GM06990 (cell line): Measurements from ENCODE around the gene GRID2.
"Not testable (repeated sequence)": the region's sequence is repeated elsewhere in the genome, so short reads cannot be mapped to it uniquely, and the experiment has no call there.

ENCODE experiments used
- DNase-seq: peaks from one replicate; pipeline ENCODE4 v3.0.0-alpha.2; 2011; ENCODE audit not compliant: insufficient read length; ENCODE audit errors: extremely low read depth
- H3K27me3 ChIP-seq: replicated peaks from 2 replicates; pipeline ENCODE4 v1.6.0; 2011; ENCODE audit warnings: low read length; ENCODE audit not compliant: control insufficient read depth, insufficient read depth
- H3K36me3 ChIP-seq: 2 replicates; pipeline ENCODE4 v1.5.1; 2011; ENCODE audit warnings: low read length; ENCODE audit not compliant: control insufficient read depth, insufficient read depth
- H3K4me3 ChIP-seq: replicated peaks from 2 replicates; pipeline ENCODE4 v1.5.1; 2011; ENCODE audit warnings: low read depth, mild to moderate bottlenecking, control low read depth, low read length
- TF ChIP-seq, protein P1 (sequence below): IDR thresholded peaks from 2 replicates; pipeline ENCODE4 v1.5.1; 2011; ENCODE audit warnings: low read length, control low read depth, mild to moderate bottlenecking, inconsistent platforms; ENCODE audit not compliant: insufficient read depth, poor library complexity, severe bottlenecking

Gene GRID2

DNA sequence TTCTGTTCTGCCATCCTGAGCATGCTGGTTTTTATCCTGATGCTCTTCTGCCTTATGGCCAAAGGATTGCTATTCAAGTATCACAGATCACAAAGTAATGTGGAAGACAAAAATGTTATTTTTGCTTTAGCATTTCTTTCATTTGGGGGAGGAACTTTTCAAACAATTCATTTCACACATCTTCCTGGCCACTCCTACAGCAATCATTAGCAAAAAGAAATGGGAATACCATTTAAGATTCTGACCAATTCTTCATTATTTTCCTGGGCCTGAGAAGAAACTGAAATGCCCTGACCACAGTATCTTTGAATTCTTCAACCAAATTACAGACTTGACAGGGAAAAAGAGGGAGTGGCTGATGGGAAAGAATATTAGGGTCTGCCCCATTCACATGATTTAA, 38.0 kb upstream of the GRID2 start:
- no peak overlapping the region for H3K4me3 ChIP-seq
- no peak for DNase-seq
- no peaks in the 10 kb centered on the region for H3K27me3 ChIP-seq
- no peaks in the 10 kb centered on the region for H3K36me3 ChIP-seq
- TF ChIP-seq, protein P1, sequence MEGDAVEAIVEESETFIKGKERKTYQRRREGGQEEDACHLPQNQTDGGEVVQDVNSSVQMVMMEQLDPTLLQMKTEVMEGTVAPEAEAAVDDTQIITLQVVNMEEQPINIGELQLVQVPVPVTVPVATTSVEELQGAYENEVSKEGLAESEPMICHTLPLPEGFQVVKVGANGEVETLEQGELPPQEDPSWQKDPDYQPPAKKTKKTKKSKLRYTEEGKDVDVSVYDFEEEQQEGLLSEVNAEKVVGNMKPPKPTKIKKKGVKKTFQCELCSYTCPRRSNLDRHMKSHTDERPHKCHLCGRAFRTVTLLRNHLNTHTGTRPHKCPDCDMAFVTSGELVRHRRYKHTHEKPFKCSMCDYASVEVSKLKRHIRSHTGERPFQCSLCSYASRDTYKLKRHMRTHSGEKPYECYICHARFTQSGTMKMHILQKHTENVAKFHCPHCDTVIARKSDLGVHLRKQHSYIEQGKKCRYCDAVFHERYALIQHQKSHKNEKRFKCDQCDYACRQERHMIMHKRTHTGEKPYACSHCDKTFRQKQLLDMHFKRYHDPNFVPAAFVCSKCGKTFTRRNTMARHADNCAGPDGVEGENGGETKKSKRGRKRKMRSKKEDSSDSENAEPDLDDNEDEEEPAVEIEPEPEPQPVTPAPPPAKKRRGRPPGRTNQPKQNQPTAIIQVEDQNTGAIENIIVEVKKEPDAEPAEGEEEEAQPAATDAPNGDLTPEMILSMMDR, result no peak

DNA sequence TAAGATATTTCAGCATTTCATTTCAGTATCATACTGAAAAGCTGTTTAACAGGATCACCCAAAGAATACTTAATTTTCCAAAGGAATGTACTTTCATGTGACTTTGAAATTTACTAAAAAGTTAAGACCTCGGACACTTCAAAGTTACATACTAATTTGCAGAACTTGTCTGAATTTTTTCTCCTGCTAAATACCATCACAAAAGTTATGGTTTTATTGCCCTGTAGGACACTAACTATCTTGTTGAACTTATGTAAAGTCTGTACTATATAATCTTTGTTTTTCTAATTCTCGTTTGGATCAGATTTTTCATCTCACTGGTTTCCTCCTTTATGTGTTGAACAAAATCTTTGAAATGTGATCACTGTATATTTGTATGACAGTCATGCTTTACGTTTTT, 37.2 kb upstream of the GRID2 start:
- no peak overlapping the region for H3K4me3 ChIP-seq
- H3K27me3 ChIP-seq, result no peaks in the 10 kb centered on the region
- no peak for DNase-seq
- H3K36me3 ChIP-seq, result no peaks in the 10 kb centered on the region
- TF ChIP-seq, protein P1, result no peak

DNA sequence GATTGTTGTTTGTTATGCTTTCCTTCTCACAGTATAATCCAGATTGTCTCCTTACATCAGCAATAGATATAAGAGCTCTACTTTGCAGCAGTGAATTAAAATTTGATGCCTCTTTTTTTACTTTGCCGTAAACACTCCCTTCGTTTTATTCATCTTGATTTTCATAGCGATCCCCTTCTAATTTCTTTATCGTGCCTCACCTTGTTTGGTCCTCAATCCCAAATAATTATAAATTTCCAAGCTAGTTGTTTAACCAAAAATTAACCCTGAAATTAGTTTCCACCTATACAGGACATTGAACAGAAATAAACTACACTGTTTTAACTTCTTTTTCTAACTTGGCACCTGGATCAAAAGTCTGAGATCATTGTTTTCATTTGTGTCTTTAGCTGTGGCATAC, 35.1 kb upstream of the GRID2 start:
- TF ChIP-seq, protein P1, result no peak
- H3K36me3 ChIP-seq, result no peaks in the 10 kb centered on the region
- no peaks in the 10 kb centered on the region for H3K27me3 ChIP-seq

DNA sequence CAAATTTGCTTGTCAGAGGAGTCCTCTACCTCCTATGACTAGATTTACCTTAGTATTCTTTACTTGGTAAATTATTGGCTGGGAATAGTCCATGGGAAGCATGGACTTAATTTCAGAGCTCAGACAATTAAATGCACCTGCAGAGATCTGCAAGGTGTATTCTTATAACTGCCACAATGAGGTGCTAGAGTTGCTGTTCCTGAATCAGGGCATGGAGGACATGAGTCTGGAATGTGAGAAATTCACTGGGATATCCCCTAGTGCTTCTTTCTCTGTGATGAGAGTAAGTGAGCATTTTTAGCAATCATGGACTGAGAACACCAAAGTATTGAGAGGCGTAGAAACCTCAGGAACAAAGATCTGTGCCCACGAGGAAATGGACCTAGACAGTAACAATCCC, 32.9 kb upstream of the GRID2 start:
- Histone ChIP-seq H3K27me3 (no peaks in the 10 kb centered on the region), H3K36me3 (no peaks in the 10 kb centered on the region), H3K4me3 (no peak overlapping the region)
- TF ChIP-seq, protein P1, result no peak
- DNase-seq, result no peak

More for the DNA sequence above, 35.1 kb upstream of the GRID2 start:
- no peak overlapping the region for H3K4me3 ChIP-seq
- DNase-seq, result no peak

DNA sequence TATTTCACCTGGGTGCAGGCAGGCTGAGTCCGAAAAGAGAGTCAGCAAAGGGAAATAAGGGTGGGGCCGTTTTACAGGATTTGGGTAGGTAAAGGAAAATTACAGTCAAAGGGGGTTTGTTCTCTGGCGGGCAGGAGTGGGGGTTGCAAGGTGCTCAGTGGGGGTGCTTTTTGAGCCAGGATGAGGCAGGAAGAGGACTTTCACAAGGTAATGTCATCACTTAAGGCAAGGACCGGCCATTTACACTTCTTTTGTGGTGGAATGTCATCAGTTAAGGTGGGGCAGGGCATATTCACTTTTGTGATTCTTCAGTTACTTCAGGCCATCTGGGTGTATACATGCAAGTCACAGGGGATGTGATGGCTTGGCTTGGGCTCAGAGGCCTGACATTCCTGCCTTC, 32.2 kb upstream of the GRID2 start:
- not testable (repeated sequence) for H3K4me3 ChIP-seq, DNase-seq, H3K36me3 ChIP-seq, H3K27me3 ChIP-seq

DNA sequence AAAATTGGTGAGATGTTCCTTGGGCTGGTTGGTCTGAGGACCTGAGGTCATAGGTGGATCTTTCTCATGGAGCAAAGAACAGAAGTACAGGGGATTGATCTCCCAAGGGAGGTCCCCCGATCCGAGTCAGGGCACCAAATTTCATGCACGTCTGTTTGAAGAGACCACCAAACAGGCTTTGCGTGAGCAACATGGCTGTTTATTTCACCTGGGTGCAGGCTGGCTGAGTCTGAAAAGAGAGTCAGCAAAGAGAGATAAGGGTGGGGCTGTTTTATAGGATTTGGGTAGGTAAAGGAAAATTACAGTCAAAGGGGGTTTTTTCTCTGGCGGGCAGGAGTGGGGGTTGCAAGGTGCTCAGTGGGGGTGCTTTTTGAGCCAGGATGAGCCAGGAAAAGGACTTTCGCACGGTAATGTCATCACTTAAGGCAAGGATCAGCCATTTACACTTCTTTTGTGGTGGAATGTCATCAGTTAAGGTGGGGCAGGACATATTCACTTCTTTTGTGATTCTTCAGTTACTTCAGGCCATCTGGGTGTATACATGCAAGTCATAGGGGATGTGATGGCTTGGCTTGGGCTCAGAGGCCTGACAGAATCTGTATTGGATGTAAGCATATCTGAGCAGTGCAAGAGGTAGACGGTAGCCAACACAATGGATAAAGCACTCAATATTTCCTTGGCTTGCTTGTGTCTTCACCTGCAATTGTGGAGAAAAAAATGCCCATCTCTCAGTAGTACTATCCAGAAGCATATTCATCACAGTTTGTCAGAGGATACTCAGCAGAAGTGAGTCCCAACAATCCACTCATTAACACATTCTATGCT, 26.5 kb upstream of the GRID2 start:
- DNase-seq, H3K27me3 ChIP-seq, H3K36me3 ChIP-seq, H3K4me3 ChIP-seq: not testable (repeated sequence)

DNA sequence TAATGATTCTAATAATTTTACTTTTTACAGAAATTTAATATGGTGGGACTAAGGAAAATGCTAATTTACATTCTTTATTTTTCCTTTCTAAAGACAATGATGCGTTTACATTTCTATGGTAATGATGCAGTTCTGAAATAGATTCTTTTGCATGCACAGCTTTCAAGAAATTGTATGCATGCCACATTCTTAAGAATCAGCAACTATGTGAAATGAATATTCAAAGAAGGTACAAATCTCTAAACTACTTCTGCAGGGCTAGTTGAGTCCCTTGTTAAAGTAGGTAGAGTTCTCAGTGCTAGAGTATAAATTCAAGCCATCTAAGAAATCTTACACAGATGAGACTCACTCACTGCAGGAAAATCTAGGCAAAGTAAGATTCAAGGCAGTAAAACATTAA, 24.5 kb upstream of the GRID2 start:
- no peak overlapping the region for H3K4me3 ChIP-seq
- no peaks in the 10 kb centered on the region for H3K36me3 ChIP-seq
- no peak for DNase-seq
- TF ChIP-seq, protein P1, result no peak
- no peaks in the 10 kb centered on the region for H3K27me3 ChIP-seq
